Heart left ventricle (tissue), 16 donors: ENCODE results near the gene APOA1. TPM values are rescaled to one million over a fixed set of nuclear protein-coding genes. Genes with fewer than 3 reads are reported as not detected.
A peak's percentile ranks its signal among the peaks of the same experiment; 100 is the strongest.

ENCODE experiments used
- ATAC-seq, 4 donors: fragments of 200-7000 bp; cut with Tn5 transposase; one replicate each; pipeline ENCODE4 v1.9.1; 2020 to 2022; ENCODE audit warnings: moderate library complexity in 4 of 4, mild to moderate bottlenecking in 3 of 4, moderate number of reproducible peaks in 1 of 4
- DNase-seq, 5 donors: peaks; one replicate each; pipeline ENCODE4 v3.0.0-alpha.2; 2020
- H3K27ac ChIP-seq, 12 donors: fragments of 200-600 bp; sonication (generic) in 4 of 12; one replicate each; pipeline versions ENCODE4 v1.5.0 to v1.8.0; 2016 to 2022; ENCODE audit warnings: mild to moderate bottlenecking in 2 of 12
- H3K27me3 ChIP-seq, 9 donors: fragments of 200-600 bp; sonication (generic) in 2 of 9; one replicate each; pipeline versions ENCODE4 v1.5.1 to v1.8.0; 2016 to 2022; ENCODE audit warnings: mild to moderate bottlenecking in 3 of 9
- H3K36me3 ChIP-seq, 9 donors: fragments of 200-600 bp; sonication (generic) in 2 of 9; one replicate each; pipeline versions ENCODE4 v1.5.0 to v1.8.0; 2018 to 2022; ENCODE audit warnings: mild to moderate bottlenecking in 2 of 9
- H3K4me1 ChIP-seq, 12 donors: fragments of 200-600 bp; sonication (generic) in 4 of 12; one replicate each; pipeline versions ENCODE4 v1.5.0 to v1.8.0; 2016 to 2022; ENCODE audit warnings: mild to moderate bottlenecking in 3 of 12
- H3K4me3 ChIP-seq, 12 donors: fragments of 200-600 bp; sonication (generic) in 4 of 12; one replicate each; pipeline versions ENCODE4 v1.5.0 to v1.8.0; 2017 to 2022; ENCODE audit warnings: mild to moderate bottlenecking in 9 of 12, moderate library complexity in 4 of 12
- H3K9me3 ChIP-seq, 12 donors: fragments of 200-600 bp; sonication (generic) in 4 of 12; one replicate each; pipeline versions ENCODE4 v1.5.0 to v1.8.0; 2016 to 2022; ENCODE audit warnings: mild to moderate bottlenecking in 1 of 12
- POLR2A ChIP-seq, 2 donors: fragments of 450-650 bp; IDR thresholded peaks; one replicate each; pipeline ENCODE4 v1.6.1; 2017; ENCODE audit warnings: antibody characterized with exemption in 2 of 2, mild to moderate bottlenecking in 2 of 2, moderate library complexity in 2 of 2
- WGBS, 4 donors: extraction: QIAGEN DNeasy Blood & Tissue Kit in 2 of 4; methylation state at CpG; one replicate each; pipeline versions ENCODE4 v1.1.5 to v1.1.7; 2013 to 2018; 5-methylcytosine and 5-hydroxymethylcytosine counted together
- intact Hi-C, 10 donors: fragments of 100-400 bp; cut with DNase I; formaldehyde crosslinking; loops; one replicate each; pipeline versions ENCODE4 v1.11.1 to v1.14.2; 2022
- polyA plus RNA-seq, 2 donors: library from polyadenylated mRNA; stranded (reverse); fragments of 200-250 nt; gene quantifications; one replicate each; pipeline ENCODE4 v1.2.3, GENCODE V29; 2013
- total RNA-seq, 9 donors: library from RNA; depleted of rRNA in 2 of 9; stranded (reverse); fragments of >200 nt in 2 of 9; fragmentation: NEBNext Ultra II Directional in 3 of 9; extraction: Animal tissue kit (Norgen Biotek cat#: 25700) in 3 of 9; gene quantifications; one replicate each; pipeline versions ENCODE4 v1.1.0 to v1.2.4, GENCODE V29; 2016 to 2023
- TF ChIP-seq, protein P1 (sequence below), 12 donors: fragments of 200-600 bp; sonication (generic) in 4 of 12; IDR thresholded peaks; one replicate each; pipeline versions ENCODE4 v1.5.0 to v1.8.0; 2018 to 2022; ENCODE audit warnings: antibody characterized with exemption in 12 of 12, mild to moderate bottlenecking in 5 of 12
- donor health status: ischemic (EF 13 %, LVEDD 7.1; RV severe dilation, severe dysfunction).
- donor health status: healthy with polysubstance abuse.
- donor health status: DM: no; HTN: yes; CAD: no.
- donor health status: DM: no; HTN: no; CAD: no.
- donor health status: ischemic (EF 25% LVEDD 6.9; RV normal size, moderate dysfunction).
- donor health status: ischemic (EF 25% LVEDD 5.7; RV mildly dilated, moderate dysfunction).
- donor health status: healthy.
- donor health status: DM: yes; HTN: yes; CAD: no.
- donor health status: ischemic (EF 35%, LVEDD 5.7; RV mildly dilated, moderate dysfunction).
- donor health status: nonischemic (EF 11% LVEDD 7.7; RV severe dilation, severe dysfunction).
- donor health status: DM: yes; HTN: yes; CAD: no.
- donor health status: PGD.
- donor health status: ischemic (EF 29% LVEDD 5.4; RV normal size, mild dysfunction).
- donor health status: nonischemic (EF 23%, LVEDD 6.1; RV moderate dilation, normal function).

Gene APOA1
- total and polyA plus RNA-seq, 11 donors: 10.0 to 422 (median 61.4) TPM

DNA sequence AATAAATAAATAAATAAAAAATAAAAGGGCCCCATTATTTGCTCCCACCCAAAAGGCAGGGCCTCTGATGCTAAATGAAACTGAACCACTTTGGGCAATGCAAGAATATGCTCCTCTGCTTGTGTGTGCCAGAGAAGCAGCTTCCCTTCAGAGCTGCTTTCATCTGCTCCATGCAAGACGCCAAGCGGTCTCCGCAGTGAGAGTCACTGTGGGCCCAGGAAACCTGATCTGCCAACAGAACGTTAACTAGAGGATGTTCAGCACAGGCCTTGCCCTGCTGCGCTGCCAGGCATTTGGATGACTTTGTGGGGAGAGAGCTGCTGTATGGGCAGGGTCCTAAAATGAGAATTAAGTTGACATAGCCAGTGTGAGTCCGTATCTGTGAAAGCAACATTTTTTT is 43.7 kb upstream of the APOA1 start:
- Histone ChIP-seq H3K4me1 (peaks cover 0 to 26% (median 5%) of the 10 kb centered on the region in 12 donors), H3K36me3 (peaks cover 0 to 9% (median 5%) of the 10 kb centered on the region in 9 donors), H3K27me3 (no peaks in the 10 kb centered on the region), H3K9me3 (no peaks in the 10 kb centered on the region), H3K4me3 (no peak overlapping the region), H3K27ac (no peak overlapping the region)
- 81 to 86% (median 84%) methylated on average over 6 of the region's 6 CpGs for WGBS, 4 donors
- no peak for TF ChIP-seq POLR2A (IDR thresholded peaks at IDR 0.05)
- TF ChIP-seq, protein P1, sequence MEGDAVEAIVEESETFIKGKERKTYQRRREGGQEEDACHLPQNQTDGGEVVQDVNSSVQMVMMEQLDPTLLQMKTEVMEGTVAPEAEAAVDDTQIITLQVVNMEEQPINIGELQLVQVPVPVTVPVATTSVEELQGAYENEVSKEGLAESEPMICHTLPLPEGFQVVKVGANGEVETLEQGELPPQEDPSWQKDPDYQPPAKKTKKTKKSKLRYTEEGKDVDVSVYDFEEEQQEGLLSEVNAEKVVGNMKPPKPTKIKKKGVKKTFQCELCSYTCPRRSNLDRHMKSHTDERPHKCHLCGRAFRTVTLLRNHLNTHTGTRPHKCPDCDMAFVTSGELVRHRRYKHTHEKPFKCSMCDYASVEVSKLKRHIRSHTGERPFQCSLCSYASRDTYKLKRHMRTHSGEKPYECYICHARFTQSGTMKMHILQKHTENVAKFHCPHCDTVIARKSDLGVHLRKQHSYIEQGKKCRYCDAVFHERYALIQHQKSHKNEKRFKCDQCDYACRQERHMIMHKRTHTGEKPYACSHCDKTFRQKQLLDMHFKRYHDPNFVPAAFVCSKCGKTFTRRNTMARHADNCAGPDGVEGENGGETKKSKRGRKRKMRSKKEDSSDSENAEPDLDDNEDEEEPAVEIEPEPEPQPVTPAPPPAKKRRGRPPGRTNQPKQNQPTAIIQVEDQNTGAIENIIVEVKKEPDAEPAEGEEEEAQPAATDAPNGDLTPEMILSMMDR (IDR thresholded peaks at IDR 0.05): no peak
- ATAC-seq (no peak), DNase-seq (no peak)
- intact Hi-C loops: loop anchor here in 6 of 10 donors (2.0 to 5.0 kb wide), 5 partner anchors 218 to 346 kb away; partner anchors contain the start of gene SIK3 (in 2 of the 6)

DNA sequence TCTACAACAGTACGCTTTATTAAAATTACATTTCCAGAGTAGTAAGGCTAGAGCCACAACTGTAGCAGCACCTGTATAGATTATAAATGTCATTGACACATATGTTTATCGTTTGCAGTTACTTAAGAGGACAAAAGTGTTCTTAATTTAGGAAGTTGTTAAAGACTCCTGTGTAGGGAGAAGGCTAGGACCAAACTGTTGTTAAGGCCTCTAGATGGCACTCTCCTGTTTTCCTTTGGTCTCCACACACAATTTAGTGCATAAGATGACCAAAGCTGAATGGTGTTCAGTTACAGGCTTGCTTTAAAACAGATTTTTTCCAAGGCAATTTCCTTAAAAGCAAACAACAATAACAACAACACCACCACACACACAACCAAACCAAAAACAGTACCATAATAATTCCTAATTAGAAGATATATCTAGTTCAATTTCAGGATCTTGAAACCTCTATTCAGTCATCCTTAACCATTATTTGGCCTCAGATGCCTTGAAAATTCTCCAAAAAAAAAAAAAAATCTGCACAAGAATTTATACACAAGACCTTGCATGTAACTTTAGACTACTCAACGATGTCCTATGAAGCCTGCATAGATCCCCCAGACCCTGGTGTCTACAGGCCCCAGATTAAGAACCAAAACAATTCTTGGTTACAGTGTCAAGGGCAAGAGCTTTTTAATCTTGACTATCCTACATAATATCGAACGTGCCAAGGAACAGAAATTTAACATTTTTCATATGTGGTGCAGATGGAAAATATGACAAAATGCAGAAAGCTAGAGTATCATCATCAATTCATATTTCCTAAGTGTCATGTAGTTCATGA is 42.6 kb upstream of the APOA1 start:
- Histone ChIP-seq H3K27me3 (no peaks in the 10 kb centered on the region), H3K4me1 (peaks cover 0 to 32% (median 2%) of the 10 kb centered on the region in 12 donors), H3K36me3 (peaks cover 0 to 20% (median 13%) of the 10 kb centered on the region in 9 donors), H3K9me3 (no peaks in the 10 kb centered on the region), H3K27ac (no peak overlapping the region), H3K4me3 (no peak overlapping the region)
- ATAC-seq: peak; percentile 67 to 90 (median 85)
- 48 to 57% (median 54%) methylated on average over 5 of the region's 5 CpGs for WGBS, 4 donors
- DNase-seq: no peak
- intact Hi-C loops: loop anchor here (1.0 to 10.0 kb wide), 11 partner anchors 85 to 355 kb away; partner anchors contain the start of genes APOA5 (in 3 of the 10), SIK3 (in 2 of the 10), PCSK7 (in 1 of the 10) and RNF214 (in 1 of the 10)
- TF ChIP-seq POLR2A (IDR thresholded peaks at IDR 0.05): no peak
- TF ChIP-seq, protein P1 (IDR thresholded peaks at IDR 0.05): peak; percentile 52 to 81 (median 66)

GRCh38 chr11:116876656-116877055 is 39.2 kb upstream of the APOA1 start:
- ATAC-seq (no peak), DNase-seq (no peak)
- intact Hi-C loops: loop anchor here in 8 of 10 donors (2.0 to 10.0 kb wide), 7 partner anchors 82 to 358 kb away; partner anchors contain the start of genes APOA5 (in 3 of the 8), PCSK7 (in 1 of the 8) and RNF214 (in 1 of the 8)
- Histone ChIP-seq H3K9me3 (no peaks in the 10 kb centered on the region), H3K4me1 (peaks cover 0 to 66% (median 20%) of the 10 kb centered on the region in 12 donors), H3K36me3 (peaks cover 0 to 51% (median 37%) of the 10 kb centered on the region in 9 donors), H3K4me3 (no peak overlapping the region), H3K27me3 (no peaks in the 10 kb centered on the region), H3K27ac (no peak overlapping the region)
- TF ChIP-seq, protein P1 (IDR thresholded peaks at IDR 0.05): no peak
- no peak for TF ChIP-seq POLR2A (IDR thresholded peaks at IDR 0.05)
- WGBS, 4 donors: 88 to 93% (median 90%) methylated on average over 8 of the region's 8 CpGs

DNA sequence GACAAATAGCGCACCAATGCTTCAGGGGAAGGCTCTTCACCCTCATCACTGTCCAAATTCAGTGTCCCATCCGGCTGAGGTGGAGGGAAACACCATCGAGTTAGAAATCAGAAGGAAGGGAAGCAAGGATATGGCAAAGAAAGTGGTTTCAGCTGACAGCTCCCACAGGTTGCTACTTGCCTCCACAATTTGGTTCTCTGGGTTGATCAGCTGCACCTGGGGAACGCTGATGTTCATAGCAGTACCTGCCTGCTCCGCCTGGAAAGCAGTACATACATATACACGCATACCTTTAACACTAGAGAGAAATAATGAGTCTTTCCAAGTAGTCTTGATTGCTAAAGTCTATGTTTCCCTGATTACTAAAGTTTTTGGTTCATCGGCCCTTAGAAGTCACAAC is 37.8 kb upstream of the APOA1 start:
- Histone ChIP-seq H3K27me3 (no peaks in the 10 kb centered on the region), H3K4me3 (peak overlapping the region in 2 of 12 donors; percentile 29 to 33), H3K4me1 (peaks cover 0 to 76% (median 26%) of the 10 kb centered on the region in 12 donors), H3K27ac (peak overlapping the region in 6 of 12 donors; percentile 32 to 65 (median 52)), H3K9me3 (no peaks in the 10 kb centered on the region), H3K36me3 (peaks cover 0 to 64% (median 50%) of the 10 kb centered on the region in 9 donors)
- DNase-seq: no peak
- WGBS, 4 donors: 94 to 99% (median 96%) methylated on average over 7 of the region's 7 CpGs
- TF ChIP-seq, protein P1 (IDR thresholded peaks at IDR 0.05): no peak
- TF ChIP-seq POLR2A (IDR thresholded peaks at IDR 0.05): no peak
- intact Hi-C loops: loop anchor here in 8 of 10 donors (5.0 to 10.0 kb wide), 6 partner anchors 80 to 360 kb away; partner anchors contain the start of genes APOA5 (in 3 of the 8), PCSK7 (in 1 of the 8) and RNF214 (in 1 of the 8)
- ATAC-seq: no peak
